GM12878 (cell line): Measurements from ENCODE around the gene PHLDA3. TPM values are rescaled to one million over a fixed set of nuclear protein-coding genes. Genes with fewer than 3 reads are reported as not detected.

ENCODE experiments used
- BCLAF1 ChIP-seq: fragments of 450-650 bp; IDR thresholded peaks from 2 replicates; pipeline ENCODE4 v1.6.1; 2017; ENCODE audit warnings: antibody characterized with exemption, mild to moderate bottlenecking, moderate library complexity
- PAX5 ChIP-seq: IDR thresholded peaks from 2 replicates; pipeline ENCODE4 v1.6.1; 2011; ENCODE audit warnings: low read depth, low read length, borderline replicate concordance
- ZBTB33 ChIP-seq: fragments of 450-650 bp; IDR thresholded peaks from 2 replicates; pipeline ENCODE4 v1.6.1; 2017; ENCODE audit warnings: mild to moderate bottlenecking
- ZNF622 ChIP-seq: fragments of 450-650 bp; IDR thresholded peaks from 2 replicates; pipeline ENCODE4 v1.6.1; 2017; ENCODE audit warnings: mild to moderate bottlenecking, inconsistent platforms
- polyA plus RNA-seq, 11 experiments: library from polyadenylated mRNA; depleted of rRNA in 4 of 11; unstranded in 6 of 11; stranded (reverse) in 5 of 11; fragments of >200 nt; fragmentation: Nextera tagmentation in 4 of 11; fragmentation: Illumina TruSeq in 1 of 11; extraction: Ambion mirVana in 4 of 11; extraction: Trizol in 1 of 11; gene quantifications; 1 replicate in 1 of 11; 2 replicates in 10 of 11; pipeline versions ENCODE4 v1.2.1 to v1.2.3, GENCODE V29; 2011 to 2016; ENCODE audit warnings: inconsistent platforms in 2 of 11, missing spikeins in 2 of 11, low read depth in 1 of 11
- total RNA-seq, 4 experiments: library from RNA; depleted of rRNA in 3 of 4; stranded (reverse); fragments of >200 nt in 3 of 4; fragmentation: Illumina TruSeq in 1 of 4; extraction: Trizol in 1 of 4; gene quantifications; 2 replicates each; pipeline versions ENCODE4 v1.2.1 to v1.2.3, GENCODE V29; 2013 to 2021

PHLDA3 gene
- total and polyA plus RNA-seq, 10 of the 15 experiments (the other 5 are each of a cell fraction or from before 2014, with no cell fraction given): 0.60 to 57.4 (median 21.8) TPM

- no peak for TF ChIP-seq PAX5
- no peak for TF ChIP-seq BCLAF1
- no peak for TF ChIP-seq ZBTB33
- TF ChIP-seq ZNF622: no peak
Measured at GRCh38 chr1:201513498-201514243, 44.7 kb upstream of the PHLDA3 start (continued).
